Glomerular visceral epithelial cell (primary cell): Measurements from ENCODE around the gene THSD4.
"Not testable (repeated sequence)": the region's sequence is repeated elsewhere in the genome, so short reads cannot be mapped to it uniquely, and the experiment has no call there.

ENCODE experiments used
- DNase-seq: peaks from one replicate; pipeline ENCODE4 v3.0.0-alpha.2; 2016; ENCODE audit errors: extremely low spot score

THSD4 gene

DNA sequence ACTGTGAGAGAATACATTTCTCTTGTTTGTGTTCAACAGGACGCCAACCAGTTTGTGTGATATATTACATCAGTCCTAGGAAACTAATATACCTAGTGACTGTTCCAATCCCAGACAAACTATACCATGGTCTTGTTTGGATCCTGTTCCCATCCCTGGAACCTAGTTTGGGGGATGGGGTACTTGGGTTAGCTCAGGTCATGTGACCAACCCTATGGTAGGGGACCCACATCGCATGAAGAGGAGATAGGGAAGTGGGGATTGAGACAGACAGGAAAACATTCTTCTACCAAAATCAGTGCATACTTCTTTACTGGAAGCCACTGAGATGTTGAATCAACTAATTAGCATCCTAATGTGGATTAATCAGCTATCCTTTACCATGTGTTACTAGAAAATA is 146.1 kb downstream of the THSD4 start:
- no peak for DNase-seq

DNA sequence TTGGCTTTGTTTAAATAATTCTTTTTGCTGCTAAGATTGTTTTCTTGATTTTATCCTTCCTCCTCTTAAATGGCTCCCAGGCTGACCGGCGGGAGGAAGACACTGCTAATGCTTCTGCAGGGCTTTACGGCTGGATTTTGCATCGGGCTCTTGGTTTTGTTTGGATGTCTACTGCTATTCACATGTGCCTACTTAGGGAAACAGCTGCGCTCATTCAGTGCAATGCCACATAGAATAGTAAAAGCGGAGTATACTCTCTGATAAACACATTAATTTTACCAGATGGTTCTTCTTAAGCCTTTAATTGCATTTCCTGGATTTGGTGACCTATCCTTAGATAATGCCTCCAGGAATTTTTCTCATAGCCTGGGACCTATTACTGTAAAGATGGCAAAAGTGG is 146.6 kb downstream of the THSD4 start:
- no peak for DNase-seq

DNA sequence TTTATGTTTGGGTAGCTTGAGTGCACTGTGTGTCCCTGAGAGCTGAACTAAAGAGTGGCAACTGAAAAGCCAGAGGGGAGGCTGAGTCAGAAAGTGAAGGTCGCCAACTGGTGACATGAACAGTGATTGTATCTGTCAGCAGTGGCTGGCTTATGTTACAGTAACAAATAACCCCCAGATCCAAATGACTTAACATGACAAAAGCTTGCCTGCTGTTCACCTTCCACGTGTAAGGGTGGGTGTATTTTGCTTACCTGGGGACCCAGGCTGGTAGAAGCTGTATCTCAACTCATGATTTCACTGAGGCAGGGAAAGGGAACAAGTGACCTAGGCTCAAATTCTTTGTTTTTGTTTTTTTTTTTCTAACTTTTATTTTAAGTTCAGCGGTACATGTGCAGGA is 147.3 kb downstream of the THSD4 start:
- DNase-seq: no peak

DNA sequence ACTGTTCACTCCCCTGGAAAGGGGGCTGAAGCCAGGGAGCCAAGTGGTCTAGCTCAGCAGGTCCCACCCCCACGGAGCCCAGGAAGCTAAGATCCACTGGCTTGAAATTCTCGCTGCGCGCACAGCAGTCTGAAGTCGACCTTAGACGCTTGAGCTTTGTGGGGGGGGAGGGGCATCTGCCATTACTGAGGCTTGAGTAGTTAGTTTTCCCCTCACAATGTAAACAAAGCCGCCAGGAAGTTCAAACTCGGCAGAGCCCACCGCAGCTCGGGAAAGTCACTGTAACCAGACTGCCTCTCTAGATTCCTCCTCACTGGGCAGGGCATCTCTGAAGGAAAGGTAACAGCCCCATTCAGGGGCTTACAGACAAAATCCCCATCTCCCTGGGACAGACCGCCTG is 150.3 kb downstream of the THSD4 start:
- not testable (repeated sequence) for DNase-seq

DNA sequence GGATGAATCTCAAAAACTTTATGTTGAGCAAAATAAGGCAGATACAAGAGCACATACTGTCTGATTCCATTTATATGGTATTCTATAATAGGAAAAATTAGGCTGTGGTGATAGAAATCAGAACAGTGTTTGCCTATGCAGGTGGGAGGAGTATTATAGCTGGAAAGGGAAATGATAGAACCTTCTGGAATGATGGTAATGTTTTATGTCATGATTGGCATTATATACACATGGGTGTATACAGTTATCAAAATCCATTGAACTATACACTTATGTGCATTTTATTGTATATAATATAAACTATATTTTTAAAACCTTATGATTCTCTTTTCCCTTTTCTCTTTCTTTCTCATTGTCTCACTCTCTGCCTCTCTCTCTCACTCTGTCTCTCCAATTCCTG is 156.1 kb downstream of the THSD4 start:
- no peak for DNase-seq

DNA sequence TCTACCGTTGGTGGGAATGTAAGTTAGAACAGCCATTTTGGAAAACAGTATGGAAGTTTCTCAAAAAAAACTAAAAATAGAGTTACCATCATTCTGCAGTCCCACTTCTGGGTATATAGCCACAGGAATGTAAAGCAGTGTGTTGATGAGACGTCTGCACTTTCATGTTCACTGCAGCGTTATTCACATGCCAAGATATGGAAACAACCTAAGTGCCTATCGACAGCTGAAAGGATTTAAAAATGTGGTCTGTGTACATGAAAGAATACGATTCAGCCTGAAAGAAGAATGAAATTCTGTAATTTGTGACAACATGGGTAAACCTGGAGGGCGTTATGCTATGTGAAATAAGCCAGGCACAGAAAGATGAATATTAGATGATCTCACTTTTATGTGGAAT is 157.7 kb downstream of the THSD4 start:
- DNase-seq: no peak

DNA sequence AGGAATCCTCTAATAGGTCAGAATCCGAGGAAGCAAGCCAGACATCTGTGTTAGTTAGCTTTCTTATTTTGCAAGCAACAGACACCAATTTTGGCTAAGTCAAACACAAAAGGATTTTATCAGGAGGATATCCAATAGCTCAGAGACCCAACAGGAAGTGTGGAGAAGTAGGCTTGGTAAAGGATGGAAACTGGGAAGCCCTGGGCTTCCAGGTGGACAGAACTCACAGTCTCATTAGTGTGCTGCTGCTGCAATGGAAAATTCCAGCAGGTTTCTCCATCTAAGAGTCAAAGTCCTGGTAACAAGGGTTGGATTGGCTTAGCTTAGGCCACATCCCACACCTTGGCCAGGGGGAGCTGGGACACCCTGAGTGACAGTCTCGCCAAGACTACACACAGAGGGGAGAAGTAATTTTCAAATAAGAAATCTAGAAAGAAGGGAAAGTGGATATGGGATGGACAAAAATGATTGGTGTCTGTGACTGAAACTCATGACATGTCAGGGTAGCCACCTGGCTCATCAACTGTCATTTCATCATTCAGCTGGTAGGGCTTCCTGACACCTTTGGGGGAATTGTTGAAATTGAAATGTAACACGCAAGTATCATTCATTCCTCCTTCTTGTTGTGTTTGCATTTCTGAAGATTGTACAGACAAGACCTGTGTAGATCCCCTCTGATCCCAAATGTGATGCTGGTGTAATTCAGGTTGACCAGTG is 158.6 kb downstream of the THSD4 start:
- no peak for DNase-seq

DNA sequence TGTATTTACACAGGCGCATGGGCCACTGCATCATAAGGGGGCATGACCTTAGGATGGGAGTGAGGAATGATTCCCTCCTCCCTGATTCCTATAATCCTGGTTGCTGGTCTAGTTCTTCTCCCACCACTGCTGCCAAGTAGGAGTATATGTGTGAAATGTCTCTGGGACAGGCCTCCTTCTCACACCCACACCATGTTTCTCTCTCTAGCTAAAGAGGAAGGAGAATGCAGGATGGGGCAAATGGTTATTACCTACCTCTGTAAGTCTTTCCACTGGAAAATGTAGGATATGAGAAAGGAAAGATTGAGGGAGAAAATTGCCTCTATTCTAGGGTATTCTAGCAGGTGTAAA is 159.2 kb downstream of the THSD4 start:
- no peak for DNase-seq

DNA sequence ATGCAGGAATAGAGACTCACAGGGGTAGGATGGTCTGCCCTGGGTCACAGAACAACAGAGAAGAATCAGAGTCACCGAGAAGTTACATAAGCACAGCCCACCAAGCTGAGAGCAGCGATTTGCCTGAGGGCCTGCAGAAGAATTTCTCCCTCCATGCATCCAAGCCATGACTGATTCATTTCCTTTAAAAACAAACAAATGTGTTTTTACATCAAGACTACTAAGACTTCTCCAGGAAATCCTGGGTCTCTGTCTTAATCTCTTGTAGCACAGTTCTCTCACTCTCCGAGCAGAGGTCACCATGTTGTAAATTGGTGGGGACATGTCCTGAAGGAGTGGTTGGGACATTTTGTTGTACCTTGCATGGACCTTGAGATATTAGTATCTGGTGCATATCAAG is 159.8 kb downstream of the THSD4 start:
- no peak for DNase-seq

DNA sequence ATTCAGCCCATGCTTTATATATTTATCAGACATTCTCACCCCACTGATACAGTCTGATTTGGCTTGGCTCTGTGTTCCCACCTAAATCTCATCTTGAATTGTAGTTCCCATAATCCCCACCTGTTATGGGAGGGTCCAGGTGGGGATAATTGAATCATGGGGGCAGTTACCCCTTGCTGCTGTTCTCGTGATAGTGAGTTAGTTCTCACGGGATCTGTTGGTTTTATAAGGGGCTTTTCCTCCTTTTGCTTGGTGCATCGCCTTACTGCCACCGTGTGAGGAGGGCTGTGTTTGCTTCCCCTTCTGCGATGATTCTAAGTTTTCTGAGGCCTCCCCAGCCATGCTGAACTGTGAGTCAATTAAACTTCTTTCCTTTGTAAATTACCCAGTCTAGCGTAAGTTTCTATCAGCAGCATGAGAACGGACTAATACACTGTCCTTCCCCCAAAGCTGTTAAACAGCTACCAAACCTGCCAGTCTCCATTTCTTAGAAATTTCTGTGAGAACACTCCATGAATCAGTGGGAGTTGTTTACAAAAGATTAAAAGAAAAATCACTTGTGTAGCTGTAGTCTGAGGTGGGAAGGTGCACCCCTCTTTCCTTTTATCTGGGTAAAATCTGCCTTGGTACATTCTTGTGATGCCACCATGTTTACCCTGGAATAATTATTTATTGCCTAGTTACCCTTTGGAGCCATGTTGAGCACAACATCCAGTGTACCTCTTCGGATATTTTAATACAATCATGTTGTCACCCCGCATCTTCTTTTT is 160.5 kb downstream of the THSD4 start:
- no peak for DNase-seq

DNA sequence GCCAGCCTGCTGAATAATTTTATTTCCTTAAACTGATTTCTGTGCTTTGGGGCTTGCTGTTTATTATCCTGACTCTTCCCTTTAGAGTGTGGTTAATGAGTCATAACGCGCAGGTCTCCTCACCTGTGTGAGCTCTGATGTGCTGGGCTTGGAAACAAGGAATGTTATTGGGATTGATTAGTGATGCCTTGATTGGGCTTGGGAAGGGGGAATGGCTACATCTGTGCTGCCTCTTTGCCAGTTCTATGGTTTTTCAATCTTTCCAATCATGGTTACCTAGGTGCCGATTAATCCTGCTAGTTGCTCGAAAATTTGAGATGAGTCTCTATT is 161.0 kb downstream of the THSD4 start:
- no peak for DNase-seq

DNA sequence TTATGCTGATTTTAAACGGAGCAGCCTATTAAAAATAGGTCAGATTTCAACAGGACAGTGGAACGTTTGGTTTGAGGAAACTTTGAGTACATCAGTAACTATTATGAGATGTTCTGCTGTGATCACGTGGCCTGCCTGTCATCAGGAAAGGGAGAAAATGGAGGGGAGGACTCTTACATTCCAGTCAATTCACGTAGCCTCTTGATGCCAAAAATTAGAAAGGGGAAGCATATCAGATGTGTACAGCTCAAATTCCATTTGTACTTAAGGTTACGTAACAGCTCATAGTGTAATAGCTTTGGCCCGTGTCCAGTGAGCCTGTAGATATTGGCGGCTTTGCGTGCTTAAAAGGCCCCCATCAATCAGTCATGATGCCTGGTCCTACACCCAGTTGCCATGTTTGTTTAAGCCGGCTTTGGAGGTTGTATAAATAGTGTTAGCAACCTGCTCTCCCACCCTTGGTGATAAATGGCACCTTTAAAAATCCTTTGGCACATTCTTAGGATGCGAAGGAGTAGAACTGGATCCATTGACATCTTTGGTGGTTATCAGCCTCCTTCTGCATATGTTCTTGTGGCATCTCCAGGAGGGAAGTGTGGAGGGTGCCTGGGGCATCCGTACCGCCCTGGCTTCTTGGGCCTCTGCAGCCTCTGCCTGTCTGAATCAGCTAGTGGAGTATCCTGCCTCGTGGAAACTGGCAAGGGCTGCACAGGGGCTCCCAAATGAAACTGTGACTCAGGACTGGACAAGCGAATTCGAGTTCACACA is 163.9 kb downstream of the THSD4 start:
- DNase-seq: peak; percentile 62

DNA sequence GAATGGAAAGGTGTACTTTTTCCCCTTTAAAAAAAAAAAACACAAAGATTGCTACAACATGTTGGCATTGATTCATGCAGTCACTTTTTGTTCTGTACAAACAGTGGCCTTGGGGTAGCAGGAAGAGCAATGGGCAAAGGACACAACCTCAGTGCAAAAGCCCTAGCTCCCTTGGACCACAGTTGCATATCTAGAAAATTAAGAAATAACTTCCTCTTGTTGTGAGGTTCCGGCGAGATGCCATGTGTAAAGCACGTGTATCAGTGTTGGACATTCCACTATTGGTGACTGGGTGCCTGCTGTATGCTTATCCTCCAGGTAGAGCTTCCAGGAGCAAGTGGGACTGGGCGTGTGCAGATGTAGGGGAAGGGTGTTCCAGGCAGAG is 164.5 kb downstream of the THSD4 start:
- DNase-seq: no peak

DNA sequence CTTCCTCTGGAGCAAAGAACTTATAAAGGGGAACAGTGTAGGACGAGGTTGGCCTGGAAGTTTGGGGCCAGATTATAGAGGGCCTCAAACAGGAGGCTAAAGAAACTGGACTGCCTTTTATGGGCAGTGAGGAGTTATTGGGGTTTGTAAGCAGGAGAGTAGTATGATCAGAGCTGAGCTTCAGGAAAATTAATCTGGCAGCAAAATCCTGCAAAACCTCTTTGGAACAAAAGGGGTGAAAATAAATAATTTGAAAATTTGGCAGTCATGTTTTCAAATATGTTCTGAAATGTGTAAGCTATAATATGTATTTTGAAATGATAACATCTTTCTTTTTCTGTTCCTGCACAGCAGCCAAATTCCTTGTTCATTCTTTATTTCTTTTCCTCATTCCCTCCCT is 164.9 kb downstream of the THSD4 start:
- DNase-seq: no peak

DNA sequence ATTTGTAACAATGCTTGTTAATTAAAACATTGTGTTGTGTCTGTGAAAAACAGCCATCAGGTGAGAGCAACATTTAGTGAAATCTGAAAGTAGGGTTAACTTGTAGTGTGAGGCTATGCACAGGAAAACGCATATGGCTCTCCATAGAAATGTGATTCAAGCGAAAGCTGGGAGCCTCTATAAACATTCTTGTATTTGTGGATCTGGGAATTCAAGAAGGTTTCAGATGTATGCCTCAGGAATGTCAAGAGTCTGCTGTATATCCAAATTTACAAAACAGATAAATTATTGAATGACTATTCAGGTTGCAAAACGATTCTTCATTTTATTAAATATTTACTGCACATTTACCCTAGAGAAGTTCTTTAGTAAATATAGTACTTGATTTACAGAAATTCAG is 166.0 kb downstream of the THSD4 start:
- no peak for DNase-seq

DNA sequence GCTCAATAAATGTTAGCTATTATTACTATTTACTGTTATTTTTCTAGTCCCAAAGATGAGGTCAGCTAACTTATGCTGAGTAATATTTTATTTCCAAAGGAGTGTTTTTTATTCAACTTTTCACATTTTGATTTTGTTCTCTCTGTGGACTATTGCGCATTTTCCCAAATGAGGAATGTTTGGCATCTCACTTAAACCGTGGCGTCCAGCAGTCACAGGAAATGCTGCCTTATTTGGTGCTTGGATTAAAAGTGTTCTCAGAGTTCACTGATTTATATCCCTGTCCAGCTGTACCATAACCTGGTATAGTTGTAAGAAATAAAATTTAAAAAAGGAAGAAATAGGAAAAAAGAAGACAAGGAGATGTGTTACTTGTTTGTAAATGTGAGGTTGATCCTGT is 166.8 kb downstream of the THSD4 start:
- DNase-seq: no peak

DNA sequence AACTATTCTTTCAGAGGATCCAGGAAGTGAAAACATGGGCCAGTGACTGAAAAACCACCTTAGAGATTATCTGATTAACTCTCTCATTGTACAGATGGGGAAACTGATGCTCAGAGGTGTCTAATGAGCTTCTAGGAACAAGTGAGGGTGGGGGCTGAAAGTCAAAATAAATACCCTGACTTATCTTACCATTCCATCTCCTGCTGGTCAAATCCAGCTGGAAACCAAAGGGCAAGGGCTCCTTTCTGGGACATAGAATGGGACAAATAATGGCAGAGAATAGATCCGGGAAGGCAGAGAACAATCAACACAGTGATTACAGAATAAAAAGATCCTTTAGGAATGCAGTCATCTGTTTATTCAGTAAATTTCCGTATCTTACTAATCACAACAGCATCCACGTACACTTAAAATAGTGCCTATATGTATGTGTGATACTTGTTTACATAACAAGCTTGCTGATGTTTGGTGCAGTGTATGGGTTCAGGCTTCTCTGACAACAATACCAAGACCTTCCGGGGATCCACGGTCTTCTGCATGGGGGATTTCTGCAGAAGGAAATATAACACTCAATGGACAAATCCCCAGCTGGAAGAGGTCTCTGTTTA is 173.2 kb downstream of the THSD4 start:
- DNase-seq: no peak

DNA sequence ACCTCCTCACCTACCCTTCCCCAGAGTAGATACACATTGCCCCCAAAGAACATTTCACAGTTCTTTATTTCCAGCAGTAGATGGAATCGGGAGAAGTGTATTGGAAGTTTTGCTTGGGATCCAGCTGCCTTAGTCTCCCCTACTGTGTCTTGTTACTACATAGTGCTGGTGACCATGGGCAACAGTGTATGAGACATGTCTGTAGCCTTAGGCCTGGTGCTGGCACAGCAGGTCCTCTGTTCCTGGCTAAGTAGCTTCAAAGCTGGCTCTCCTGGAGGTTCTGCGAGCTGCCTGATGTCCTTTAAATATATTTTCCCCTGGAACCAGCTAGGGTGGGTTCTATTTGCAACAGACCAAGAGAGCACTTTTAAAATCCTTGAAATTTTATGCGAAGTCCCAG is 174.7 kb downstream of the THSD4 start:
- DNase-seq: no peak

DNA sequence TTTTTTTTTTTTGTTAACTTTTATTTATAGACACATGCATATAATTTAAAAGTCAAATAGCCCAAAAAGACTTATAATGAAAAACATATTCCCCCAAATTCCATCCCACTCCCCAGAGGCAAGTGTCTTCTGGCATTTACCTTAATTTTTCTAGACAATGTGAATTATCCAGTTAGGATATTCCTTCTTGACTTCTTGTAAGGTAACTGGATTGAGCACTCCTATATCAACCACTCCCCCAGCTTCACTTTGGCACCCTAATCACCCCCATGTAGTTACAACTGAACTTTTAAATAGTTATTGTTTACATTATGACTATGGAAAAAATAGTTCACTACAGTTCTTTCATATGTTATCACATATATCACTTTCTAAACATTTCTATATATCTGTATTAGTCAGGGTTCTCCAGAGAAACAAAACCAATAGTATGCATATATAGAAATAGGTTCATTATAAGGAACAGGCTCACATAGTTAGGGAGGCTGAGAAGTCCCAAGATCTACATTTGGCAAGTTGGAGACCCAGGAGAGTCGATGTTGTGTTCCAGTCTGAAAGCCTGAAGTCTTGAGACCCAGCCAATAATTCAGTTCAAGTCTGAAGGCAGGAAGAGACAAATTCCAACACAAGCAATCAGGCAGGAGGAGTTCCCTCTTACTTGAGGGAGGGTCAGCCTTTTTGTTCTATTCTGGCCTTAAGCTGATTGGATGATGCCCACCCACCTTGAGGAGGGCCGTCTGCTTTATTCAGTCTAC is 175.8 kb downstream of the THSD4 start:
- DNase-seq: no peak

DNA sequence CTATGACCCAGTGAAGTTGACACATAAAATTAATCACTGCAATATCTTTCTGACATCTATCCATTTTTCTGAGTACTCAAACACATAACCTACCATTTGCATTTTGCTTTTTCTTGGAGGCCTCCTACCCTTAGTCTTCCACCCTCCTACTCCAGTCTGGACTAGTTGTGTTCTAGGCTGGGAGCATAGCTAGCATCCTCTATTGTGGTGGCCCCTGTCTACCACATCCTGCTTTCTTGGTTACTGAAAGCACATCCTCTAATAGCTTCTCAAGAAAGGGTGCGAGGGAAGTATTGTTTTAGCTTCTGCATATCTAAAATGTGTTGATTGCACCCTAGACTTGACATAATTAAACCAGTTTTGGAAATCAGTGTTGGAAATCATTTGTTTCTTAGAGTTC is 176.5 kb downstream of the THSD4 start:
- DNase-seq: no peak

DNA sequence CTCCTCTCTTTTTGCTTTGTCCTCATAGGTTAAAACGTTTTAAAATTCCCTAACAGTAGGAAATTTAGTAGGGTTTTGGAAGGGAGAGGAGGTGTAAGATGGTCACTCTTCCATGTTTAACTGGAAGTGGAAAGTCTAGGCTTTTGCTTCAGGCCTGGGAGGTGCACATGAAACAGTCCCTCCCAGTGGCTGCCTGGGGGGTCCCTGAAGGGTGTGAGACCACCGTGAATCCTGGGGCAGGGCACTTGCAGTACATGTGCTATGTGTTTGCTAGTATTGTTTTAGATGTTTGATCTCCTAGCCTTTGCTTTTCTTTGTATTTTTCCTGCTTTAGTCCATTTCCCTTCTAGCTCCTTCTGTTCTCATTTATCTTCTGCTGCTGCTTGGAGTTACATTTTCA is 178.5 kb downstream of the THSD4 start:
- no peak for DNase-seq
